Panc1 (cell line): ENCODE data around the gene VSIG10L2.

Source experiments
- SIN3A ChIP-seq: IDR thresholded peaks from 2 replicates; pipeline ENCODE4 v1.6.1; 2012; ENCODE audit warnings: low read depth, mild to moderate bottlenecking, low read length, moderate library complexity, borderline replicate concordance; ENCODE audit not compliant: insufficient read depth
- TCF7L2 ChIP-seq: IDR thresholded peaks from 2 replicates; pipeline ENCODE4 v1.6.1; 2011; ENCODE audit warnings: mild to moderate bottlenecking, low read depth, low read length, inconsistent platforms
- TF ChIP-seq, protein P1 (sequence below): fragments of 450-650 bp; IDR thresholded peaks from 2 replicates; pipeline ENCODE4 v1.5.1; 2017; ENCODE audit warnings: mild to moderate bottlenecking
- TF ChIP-seq, protein P2 (sequence below), 2 experiments: IDR thresholded peaks; 2 replicates each; pipeline ENCODE4 v1.6.1; 2011 to 2012; ENCODE audit warnings: low read depth in 2 of 2, control low read depth in 1 of 2, low read length in 1 of 2, mild to moderate bottlenecking in 1 of 2, moderate library complexity in 1 of 2; ENCODE audit not compliant: insufficient read depth in 1 of 2

DNA sequence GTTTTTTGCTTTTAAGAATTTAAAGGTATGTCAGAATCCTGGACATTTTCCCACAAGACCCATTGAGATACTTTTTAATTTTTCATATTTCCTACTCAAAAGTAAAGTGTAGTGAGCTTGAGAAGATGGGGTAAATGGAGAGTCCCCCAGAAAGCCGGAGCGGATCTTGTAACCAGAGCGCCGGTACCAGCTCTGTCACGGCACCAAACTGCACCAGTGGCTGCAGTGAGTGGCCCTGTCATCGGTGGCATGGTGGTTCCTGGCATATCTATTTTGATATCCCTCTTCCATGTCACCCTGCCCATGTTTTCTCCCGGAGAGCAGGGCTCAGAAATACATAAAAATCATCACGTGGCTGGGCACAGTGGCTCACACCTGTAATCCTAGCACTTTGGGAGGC is 22.2 kb upstream of the VSIG10L2 start:
- TF ChIP-seq, protein P1, sequence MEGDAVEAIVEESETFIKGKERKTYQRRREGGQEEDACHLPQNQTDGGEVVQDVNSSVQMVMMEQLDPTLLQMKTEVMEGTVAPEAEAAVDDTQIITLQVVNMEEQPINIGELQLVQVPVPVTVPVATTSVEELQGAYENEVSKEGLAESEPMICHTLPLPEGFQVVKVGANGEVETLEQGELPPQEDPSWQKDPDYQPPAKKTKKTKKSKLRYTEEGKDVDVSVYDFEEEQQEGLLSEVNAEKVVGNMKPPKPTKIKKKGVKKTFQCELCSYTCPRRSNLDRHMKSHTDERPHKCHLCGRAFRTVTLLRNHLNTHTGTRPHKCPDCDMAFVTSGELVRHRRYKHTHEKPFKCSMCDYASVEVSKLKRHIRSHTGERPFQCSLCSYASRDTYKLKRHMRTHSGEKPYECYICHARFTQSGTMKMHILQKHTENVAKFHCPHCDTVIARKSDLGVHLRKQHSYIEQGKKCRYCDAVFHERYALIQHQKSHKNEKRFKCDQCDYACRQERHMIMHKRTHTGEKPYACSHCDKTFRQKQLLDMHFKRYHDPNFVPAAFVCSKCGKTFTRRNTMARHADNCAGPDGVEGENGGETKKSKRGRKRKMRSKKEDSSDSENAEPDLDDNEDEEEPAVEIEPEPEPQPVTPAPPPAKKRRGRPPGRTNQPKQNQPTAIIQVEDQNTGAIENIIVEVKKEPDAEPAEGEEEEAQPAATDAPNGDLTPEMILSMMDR, result no peak
- TF ChIP-seq SIN3A (no peak), TCF7L2 (no peak)
- TF ChIP-seq, protein P2, sequence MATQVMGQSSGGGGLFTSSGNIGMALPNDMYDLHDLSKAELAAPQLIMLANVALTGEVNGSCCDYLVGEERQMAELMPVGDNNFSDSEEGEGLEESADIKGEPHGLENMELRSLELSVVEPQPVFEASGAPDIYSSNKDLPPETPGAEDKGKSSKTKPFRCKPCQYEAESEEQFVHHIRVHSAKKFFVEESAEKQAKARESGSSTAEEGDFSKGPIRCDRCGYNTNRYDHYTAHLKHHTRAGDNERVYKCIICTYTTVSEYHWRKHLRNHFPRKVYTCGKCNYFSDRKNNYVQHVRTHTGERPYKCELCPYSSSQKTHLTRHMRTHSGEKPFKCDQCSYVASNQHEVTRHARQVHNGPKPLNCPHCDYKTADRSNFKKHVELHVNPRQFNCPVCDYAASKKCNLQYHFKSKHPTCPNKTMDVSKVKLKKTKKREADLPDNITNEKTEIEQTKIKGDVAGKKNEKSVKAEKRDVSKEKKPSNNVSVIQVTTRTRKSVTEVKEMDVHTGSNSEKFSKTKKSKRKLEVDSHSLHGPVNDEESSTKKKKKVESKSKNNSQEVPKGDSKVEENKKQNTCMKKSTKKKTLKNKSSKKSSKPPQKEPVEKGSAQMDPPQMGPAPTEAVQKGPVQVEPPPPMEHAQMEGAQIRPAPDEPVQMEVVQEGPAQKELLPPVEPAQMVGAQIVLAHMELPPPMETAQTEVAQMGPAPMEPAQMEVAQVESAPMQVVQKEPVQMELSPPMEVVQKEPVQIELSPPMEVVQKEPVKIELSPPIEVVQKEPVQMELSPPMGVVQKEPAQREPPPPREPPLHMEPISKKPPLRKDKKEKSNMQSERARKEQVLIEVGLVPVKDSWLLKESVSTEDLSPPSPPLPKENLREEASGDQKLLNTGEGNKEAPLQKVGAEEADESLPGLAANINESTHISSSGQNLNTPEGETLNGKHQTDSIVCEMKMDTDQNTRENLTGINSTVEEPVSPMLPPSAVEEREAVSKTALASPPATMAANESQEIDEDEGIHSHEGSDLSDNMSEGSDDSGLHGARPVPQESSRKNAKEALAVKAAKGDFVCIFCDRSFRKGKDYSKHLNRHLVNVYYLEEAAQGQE (IDR thresholded peaks at IDR 0.05; ENCODE audit: insufficient read depth in 1 of 2, low read depth in 2 of 2, low read length in 1 of 2), result no peak
